Fibroblast of mammary gland (primary cell): Measurements from ENCODE around the gene TNFAIP6.

Source experiments
- DNase-seq: peaks from one replicate; pipeline ENCODE4 v3.0.0-alpha.2; 2010; ENCODE audit warnings: low read depth
- H3K4me3 ChIP-seq: 2 replicates; pipeline ENCODE4 v1.5.1; 2011; ENCODE audit warnings: low read depth, mild to moderate bottlenecking, low read length, moderate library complexity; ENCODE audit not compliant: control insufficient read depth
- CTCF ChIP-seq: conservative IDR thresholded peaks from 2 replicates; pipeline ENCODE4 v1.5.1; 2011; ENCODE audit warnings: low read depth, low read length, inconsistent platforms; ENCODE audit not compliant: control insufficient read depth, insufficient read depth

Gene TNFAIP6

GRCh38 chr2:151359768-151360461 lies 2.5 kb downstream of the TNFAIP6 start:
- TF ChIP-seq CTCF: no peak
- no peak overlapping the region for H3K4me3 ChIP-seq
- DNase-seq: no peak

- peak; percentile 43 for DNase-seq
- no peak overlapping the region for H3K4me3 ChIP-seq
- no peak for TF ChIP-seq CTCF
Measured at GRCh38 chr2:151361674-151362370, 4.4 kb downstream of the TNFAIP6 start.

- peak; percentile 80 for DNase-seq
- no peak overlapping the region for H3K4me3 ChIP-seq
- TF ChIP-seq CTCF: no peak
Measured at GRCh38 chr2:151363709-151364108, 6.3 kb downstream of the TNFAIP6 start.

GRCh38 chr2:151367571-151367970 lies 10.2 kb downstream of the TNFAIP6 start:
- no peak overlapping the region for H3K4me3 ChIP-seq
- no peak for DNase-seq
- no peak for TF ChIP-seq CTCF

GRCh38 chr2:151374436-151374835 lies 17.0 kb downstream of the TNFAIP6 start:
- peak; percentile 87 for DNase-seq
- TF ChIP-seq CTCF: no peak
- H3K4me3 ChIP-seq: no peak overlapping the region

- no peak for TF ChIP-seq CTCF
- no peak overlapping the region for H3K4me3 ChIP-seq
- DNase-seq: peak; percentile 81
Measured at GRCh38 chr2:151379169-151379568, 21.8 kb downstream of the TNFAIP6 start.
